Cardiac muscle cell (in vitro differentiated cells and primary cell): ENCODE data around the gene SYT1. TPM values are rescaled to one million over a fixed set of nuclear protein-coding genes. Genes with fewer than 3 reads are reported as not detected.

Source experiments
- DNase-seq, 2 donors: peaks; one replicate each; pipeline versions ENCODE4 v3.0.0 to v3.0.0-alpha.2; 2010 to 2017; ENCODE audit warnings: low read depth in 1 of 2, low spot score in 1 of 2
- H3K27ac ChIP-seq: fragments of 200-600 bp; sonication (generic); 2 replicates; pipeline ENCODE4 v1.5.1; 2016
- H3K27me3 ChIP-seq: fragments of 200-600 bp; sonication (generic); 2 replicates; pipeline ENCODE4 v1.6.0; 2016; ENCODE audit warnings: control low read depth
- H3K36me3 ChIP-seq: fragments of 200-600 bp; sonication (generic); 2 replicates; pipeline ENCODE4 v1.5.1; 2016; ENCODE audit warnings: control low read depth
- H3K4me1 ChIP-seq: fragments of 200-600 bp; sonication (generic); 2 replicates; pipeline ENCODE4 v1.8.1; 2017; ENCODE audit warnings: low read depth, mild to moderate bottlenecking, mixed run types
- H3K4me3 ChIP-seq: fragments of 200-600 bp; sonication (generic); 2 replicates; pipeline ENCODE4 v1.5.1; 2016; ENCODE audit warnings: mild to moderate bottlenecking
- H3K9me3 ChIP-seq: fragments of 200-600 bp; sonication (generic); 2 replicates; pipeline ENCODE4 v1.5.1; 2017; ENCODE audit warnings: low read depth, mild to moderate bottlenecking, control low read depth
- polyA plus RNA-seq: library from polyadenylated mRNA; unstranded; fragments of >200 nt; fragmentation: Nextera tagmentation; extraction: Ambion mirVana; gene quantifications from 2 replicates; pipeline ENCODE4 v1.2.1, GENCODE V29; 2016
- total RNA-seq: library from RNA; depleted of rRNA; stranded (reverse); fragments of >200 nt; gene quantifications from 2 replicates; pipeline ENCODE4 v1.2.3, GENCODE V29; 2016
- TF ChIP-seq, protein P1 (sequence below): IDR thresholded peaks from 2 replicates; pipeline ENCODE4 v1.5.1; 2012; ENCODE audit warnings: low read depth, mild to moderate bottlenecking, low read length

The SYT1 gene
- total and polyA plus RNA-seq, 2 experiments from 2014 or later = 0.50 to 0.66 TPM

DNA sequence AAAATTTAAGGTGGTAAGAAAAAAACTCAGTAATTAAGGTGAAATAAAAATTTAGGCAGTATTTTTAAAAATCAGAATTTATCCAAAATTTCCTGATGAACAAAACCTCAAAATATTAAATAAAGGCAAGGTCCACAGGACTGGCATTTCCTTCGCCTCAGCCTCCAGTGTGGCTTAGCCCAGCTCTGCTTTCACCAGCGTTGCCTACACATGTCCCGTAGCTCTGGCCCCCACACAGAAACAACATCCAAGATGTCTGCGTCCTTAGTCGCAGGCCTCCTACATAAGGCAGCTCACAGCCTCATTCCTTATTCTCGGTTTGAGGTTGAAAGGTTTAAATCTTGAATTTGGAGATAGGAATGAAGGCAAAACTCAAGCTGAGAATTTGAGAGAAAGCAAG is 274.3 kb downstream of the SYT1 start:
- Histone ChIP-seq H3K27me3 (peaks cover 2% of the 10 kb centered on the region), H3K9me3 (no peaks in the 10 kb centered on the region), H3K27ac (no peak overlapping the region), H3K4me1 (no peaks in the 10 kb centered on the region), H3K4me3 (no peak overlapping the region), H3K36me3 (no peaks in the 10 kb centered on the region)
- DNase-seq = no peak
- TF ChIP-seq, protein P1, sequence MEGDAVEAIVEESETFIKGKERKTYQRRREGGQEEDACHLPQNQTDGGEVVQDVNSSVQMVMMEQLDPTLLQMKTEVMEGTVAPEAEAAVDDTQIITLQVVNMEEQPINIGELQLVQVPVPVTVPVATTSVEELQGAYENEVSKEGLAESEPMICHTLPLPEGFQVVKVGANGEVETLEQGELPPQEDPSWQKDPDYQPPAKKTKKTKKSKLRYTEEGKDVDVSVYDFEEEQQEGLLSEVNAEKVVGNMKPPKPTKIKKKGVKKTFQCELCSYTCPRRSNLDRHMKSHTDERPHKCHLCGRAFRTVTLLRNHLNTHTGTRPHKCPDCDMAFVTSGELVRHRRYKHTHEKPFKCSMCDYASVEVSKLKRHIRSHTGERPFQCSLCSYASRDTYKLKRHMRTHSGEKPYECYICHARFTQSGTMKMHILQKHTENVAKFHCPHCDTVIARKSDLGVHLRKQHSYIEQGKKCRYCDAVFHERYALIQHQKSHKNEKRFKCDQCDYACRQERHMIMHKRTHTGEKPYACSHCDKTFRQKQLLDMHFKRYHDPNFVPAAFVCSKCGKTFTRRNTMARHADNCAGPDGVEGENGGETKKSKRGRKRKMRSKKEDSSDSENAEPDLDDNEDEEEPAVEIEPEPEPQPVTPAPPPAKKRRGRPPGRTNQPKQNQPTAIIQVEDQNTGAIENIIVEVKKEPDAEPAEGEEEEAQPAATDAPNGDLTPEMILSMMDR = no peak

DNA sequence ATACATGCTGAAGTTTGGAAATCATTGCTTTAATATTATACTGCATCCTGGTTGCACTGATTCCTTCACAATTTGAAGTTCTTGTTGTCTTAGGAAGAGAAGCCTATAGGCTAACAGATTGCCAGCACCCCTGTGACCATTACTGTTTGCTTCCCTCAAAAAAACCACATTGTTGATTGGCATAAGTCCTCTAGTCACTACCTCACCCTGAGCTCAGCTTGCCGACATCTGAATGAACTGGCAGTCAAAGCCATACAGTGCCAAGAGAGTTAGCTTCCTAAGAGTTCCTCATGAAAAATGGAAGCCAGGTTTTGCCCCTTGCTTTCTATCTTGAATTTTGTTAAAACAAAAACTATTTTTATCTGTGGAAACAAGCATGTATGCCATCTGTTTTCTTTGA is 276.1 kb downstream of the SYT1 start:
- Histone ChIP-seq H3K4me1 (no peaks in the 10 kb centered on the region), H3K36me3 (no peaks in the 10 kb centered on the region), H3K9me3 (no peaks in the 10 kb centered on the region), H3K27ac (no peak overlapping the region), H3K4me3 (no peak overlapping the region), H3K27me3 (peaks cover 2% of the 10 kb centered on the region)
- DNase-seq = no peak
- TF ChIP-seq, protein P1 = no peak

DNA sequence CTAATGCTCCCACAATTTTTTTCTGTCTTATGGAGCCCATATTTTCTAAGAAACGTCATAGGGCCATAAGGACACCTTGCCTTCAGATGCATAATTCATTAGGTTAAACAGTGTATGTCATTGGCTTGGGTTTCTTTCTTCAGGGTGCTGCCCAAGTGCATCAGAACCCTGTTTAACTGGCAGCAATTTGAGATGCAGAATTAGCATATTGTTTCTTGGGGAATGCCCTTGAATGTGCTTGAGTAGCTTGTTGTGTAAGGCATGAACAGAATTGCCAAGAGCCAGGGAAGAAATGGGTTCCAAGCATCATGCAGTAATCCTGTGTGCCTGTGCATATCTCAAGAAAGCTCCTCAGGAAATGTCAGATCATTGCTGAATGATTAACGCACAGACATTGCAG is 277.2 kb downstream of the SYT1 start:
- TF ChIP-seq, protein P1 = no peak
- Histone ChIP-seq H3K4me3 (no peak overlapping the region), H3K27me3 (peaks cover 2% of the 10 kb centered on the region)

DNA sequence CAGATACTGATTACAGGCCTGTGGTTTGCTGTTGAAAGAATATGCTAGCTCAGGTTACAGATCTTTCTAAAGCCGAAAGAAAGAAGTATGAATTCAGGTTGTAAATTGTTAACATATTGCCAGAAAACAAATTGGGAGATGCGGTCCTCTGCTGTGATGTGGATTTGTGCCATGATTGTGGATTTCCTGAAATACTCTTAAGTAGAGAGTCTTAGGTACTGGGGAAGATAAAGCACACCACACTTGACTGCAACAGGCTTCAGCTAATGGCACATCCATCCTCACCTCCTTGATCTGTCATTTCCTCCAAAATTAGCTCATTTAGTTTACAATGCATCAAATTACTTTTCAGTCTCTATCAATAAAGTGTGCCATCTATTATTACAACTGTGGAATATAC is 279.2 kb downstream of the SYT1 start:
- Histone ChIP-seq H3K4me3 (no peak overlapping the region), H3K27ac (no peak overlapping the region), H3K9me3 (no peaks in the 10 kb centered on the region), H3K4me1 (no peaks in the 10 kb centered on the region), H3K36me3 (no peaks in the 10 kb centered on the region), H3K27me3 (peaks cover 2% of the 10 kb centered on the region)
- TF ChIP-seq, protein P1 = no peak
- DNase-seq = no peak

More for the DNA sequence above, 277.2 kb downstream of the SYT1 start:
- H3K27ac ChIP-seq = no peak overlapping the region
- DNase-seq = no peak
- H3K36me3 ChIP-seq = no peaks in the 10 kb centered on the region
- no peaks in the 10 kb centered on the region for H3K4me1 ChIP-seq
- H3K9me3 ChIP-seq = no peaks in the 10 kb centered on the region

DNA sequence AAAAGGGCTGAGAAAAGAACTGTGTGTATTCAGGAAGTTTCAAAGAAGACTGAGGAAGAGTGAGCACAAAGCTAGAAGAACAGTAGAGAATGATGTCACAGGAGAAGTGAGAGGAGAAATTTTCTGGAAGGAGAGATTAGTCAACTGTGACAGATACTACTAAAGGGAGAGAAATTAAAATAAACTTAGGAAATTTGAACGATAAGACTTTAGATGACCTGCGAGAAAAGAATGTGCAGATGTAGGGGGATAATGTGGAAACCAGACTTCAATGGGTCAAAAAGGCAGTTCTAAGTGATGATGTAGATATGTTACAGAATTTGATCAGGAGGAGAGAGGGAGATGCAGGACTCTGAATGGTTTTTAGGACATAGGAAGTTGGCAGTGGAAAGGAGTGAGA is 287.4 kb downstream of the SYT1 start:
- DNase-seq = no peak
- no peak overlapping the region for H3K27ac ChIP-seq
- H3K9me3 ChIP-seq = no peaks in the 10 kb centered on the region
- no peak overlapping the region for H3K4me3 ChIP-seq
- H3K36me3 ChIP-seq = no peaks in the 10 kb centered on the region
- H3K27me3 ChIP-seq = peaks cover 3% of the 10 kb centered on the region
- TF ChIP-seq, protein P1 = no peak
- no peaks in the 10 kb centered on the region for H3K4me1 ChIP-seq

DNA sequence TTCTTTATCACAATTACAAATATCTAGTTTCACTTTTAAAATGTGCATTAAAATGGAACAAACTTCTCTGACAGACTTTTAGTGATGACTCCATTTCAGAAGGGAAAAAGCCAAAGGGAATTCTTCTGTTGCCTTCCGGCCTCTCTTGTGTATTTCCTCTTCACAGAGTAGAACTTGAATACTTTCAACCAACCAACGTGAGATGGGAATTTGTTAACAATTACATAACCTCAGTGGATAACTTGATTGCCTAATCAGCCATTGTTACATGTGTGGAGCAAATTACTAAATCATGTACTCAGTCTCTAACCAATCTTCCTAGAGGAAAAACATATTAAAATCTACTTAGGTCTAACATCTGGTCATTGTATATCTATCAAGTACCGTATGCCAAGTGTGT is 291.1 kb downstream of the SYT1 start:
- no peaks in the 10 kb centered on the region for H3K36me3 ChIP-seq
- no peak overlapping the region for H3K4me3 ChIP-seq
- no peak overlapping the region for H3K27ac ChIP-seq
- no peaks in the 10 kb centered on the region for H3K9me3 ChIP-seq
- DNase-seq = peak in 1 of 2 donors; percentile 55
- TF ChIP-seq, protein P1 = no peak
- H3K4me1 ChIP-seq = no peaks in the 10 kb centered on the region
- peaks cover 3% of the 10 kb centered on the region for H3K27me3 ChIP-seq
